Testis (tissue), 3 donors: ENCODE results near the gene ARRDC4. TPM values are rescaled to one million over a fixed set of nuclear protein-coding genes. Genes with fewer than 3 reads are reported as not detected.

Experiments used
- DNase-seq: peaks from one replicate; pipeline ENCODE4 v3.0.0-alpha.2; 2019
- H3K27ac ChIP-seq, 2 donors: fragments of 200-600 bp; sonication (generic); one replicate each; pipeline ENCODE4 v1.5.1; 2019
- H3K27me3 ChIP-seq: fragments of 200-600 bp; sonication (generic); one replicate; pipeline ENCODE4 v1.5.1; 2019
- H3K36me3 ChIP-seq: fragments of 200-600 bp; sonication (generic); one replicate; pipeline ENCODE4 v1.5.1; 2017; ENCODE audit warnings: low read depth; ENCODE audit errors: missing control alignments
- H3K4me1 ChIP-seq: fragments of 200-600 bp; sonication (generic); one replicate; pipeline ENCODE4 v1.5.1; 2019
- H3K4me3 ChIP-seq, 2 donors: fragments of 200-600 bp; sonication (generic); one replicate each; pipeline ENCODE4 v1.5.1; 2017 to 2019
- H3K9me3 ChIP-seq: fragments of 200-600 bp; sonication (generic); one replicate; pipeline ENCODE4 v1.5.1; 2017
- CTCF ChIP-seq, 3 experiments: fragments of 450-650 bp in 2 of 3; fragments of 200-600 bp in 1 of 3; sonication (generic) in 1 of 3; IDR thresholded peaks; one replicate each; pipeline ENCODE4 v1.5.1; 2016 to 2019; ENCODE audit warnings: antibody characterized with exemption in 3 of 3, mild to moderate bottlenecking in 2 of 3, moderate library complexity in 1 of 3
- POLR2A ChIP-seq: fragments of 450-650 bp; IDR thresholded peaks from one replicate; pipeline ENCODE4 v1.6.1; 2017; ENCODE audit warnings: antibody characterized with exemption, mild to moderate bottlenecking, moderate library complexity
- WGBS, 2 donors: methylation state at CpG; one replicate each; pipeline ENCODE4 v1.1.5; 2018; 5-methylcytosine and 5-hydroxymethylcytosine counted together
- intact Hi-C: fragments of 100-400 bp; cut with DNase I; formaldehyde crosslinking; loops from one replicate; pipeline ENCODE4 v1.15.1; 2023; ENCODE audit warnings: low total_unique reads
- polyA plus RNA-seq: library from polyadenylated mRNA; stranded (reverse); fragments of 350-450 nt; fragmentation: Illumina TruSeq; extraction: RNeasy Lipid Tissue Mini Kit (QIAGEN cat#74804); gene quantifications from one replicate; pipeline ENCODE4 v1.2.3, GENCODE V29; 2014; ENCODE audit warnings: low read depth, low replicate concordance; ENCODE audit not compliant: insufficient read depth
- total RNA-seq, 2 donors: library from RNA; depleted of rRNA; stranded (reverse); fragments of >200 nt; gene quantifications; one replicate each; pipeline ENCODE4 v1.2.3, GENCODE V29; 2016

ARRDC4 gene
- total and polyA plus RNA-seq, 3 donors from 2014 or later, result 28.3 to 54.2 (median 37.0) TPM

- Histone ChIP-seq H3K27ac (no peak overlapping the region), H3K4me3 (no peak overlapping the region), H3K9me3 (no peaks in the 10 kb centered on the region), H3K36me3 (no peaks in the 10 kb centered on the region), H3K4me1 (no peaks in the 10 kb centered on the region), H3K27me3 (no peaks in the 10 kb centered on the region)
- 76 to 82% methylated on average over 9 of the region's 9 CpGs for WGBS, 2 donors
- no peak for DNase-seq
- no peak for TF ChIP-seq CTCF (IDR thresholded peaks at IDR 0.05)
- no peak for TF ChIP-seq POLR2A
- intact Hi-C loops, result no loop called here
These were observed 45.2 kb downstream of the ARRDC4 start for GRCh38 chr15:98005659-98006058.

DNA sequence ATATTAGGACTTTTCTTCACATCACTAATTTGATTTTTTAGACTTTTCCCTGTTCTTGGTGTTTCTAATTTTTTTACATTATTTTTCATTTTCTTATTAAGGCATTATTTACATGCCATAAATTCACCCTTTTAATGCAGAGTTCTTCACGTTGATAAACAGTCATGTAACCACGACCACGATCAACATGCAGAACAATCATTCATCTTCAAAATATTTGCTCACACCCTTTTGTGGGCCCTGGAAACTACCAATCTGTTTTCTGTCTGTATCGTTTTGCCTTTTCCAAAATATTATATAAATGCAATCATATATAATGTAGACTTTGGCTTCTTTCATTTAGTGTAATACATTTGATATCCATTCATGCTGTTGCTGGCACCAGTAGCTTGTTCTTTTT lies 48.7 kb downstream of the ARRDC4 start:
- no peaks in the 10 kb centered on the region for H3K36me3 ChIP-seq
- no peaks in the 10 kb centered on the region for H3K27me3 ChIP-seq
- intact Hi-C loops, result no loop called here
- H3K4me3 ChIP-seq, result no peak overlapping the region
- no peaks in the 10 kb centered on the region for H3K4me1 ChIP-seq
- TF ChIP-seq CTCF (IDR thresholded peaks at IDR 0.05) (no peak), POLR2A (no peak)
- WGBS, 2 donors, result 83 to 95% methylated on average over 4 of the region's 4 CpGs
- H3K9me3 ChIP-seq, result no peaks in the 10 kb centered on the region
- no peak overlapping the region for H3K27ac ChIP-seq
- DNase-seq, result no peak

- Histone ChIP-seq H3K27me3 (no peaks in the 10 kb centered on the region), H3K9me3 (no peaks in the 10 kb centered on the region), H3K27ac (no peak overlapping the region), H3K4me1 (no peaks in the 10 kb centered on the region), H3K4me3 (no peak overlapping the region), H3K36me3 (no peaks in the 10 kb centered on the region)
- no peak for DNase-seq
- intact Hi-C loops, result no loop called here
- TF ChIP-seq CTCF (IDR thresholded peaks at IDR 0.05), result no peak
- no peak for TF ChIP-seq POLR2A
- WGBS, 2 donors, result 64 to 75% methylated on average over 6 of the region's 6 CpGs
These were observed 49.5 kb downstream of the ARRDC4 start for GRCh38 chr15:98009971-98010370.

DNA sequence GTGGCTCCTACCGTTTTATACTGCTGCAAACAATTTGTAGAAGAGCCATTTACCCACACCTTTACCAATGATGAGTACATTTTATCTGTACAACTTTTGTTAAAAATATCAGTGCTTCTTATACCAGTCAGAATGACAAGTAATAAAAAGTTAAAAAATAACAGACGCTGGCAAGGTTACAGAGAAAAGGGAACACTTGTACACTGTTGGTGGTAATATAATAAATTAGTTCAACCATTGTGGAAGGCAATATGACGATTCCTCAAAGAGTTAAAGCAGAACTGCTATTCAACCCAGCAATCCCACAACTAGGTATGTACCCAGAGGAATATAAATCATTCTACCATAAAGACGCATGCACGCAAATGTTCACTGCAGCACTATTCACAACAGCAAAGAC lies 51.9 kb downstream of the ARRDC4 start:
- H3K27me3 ChIP-seq, result no peaks in the 10 kb centered on the region
- DNase-seq, result no peak
- no peaks in the 10 kb centered on the region for H3K9me3 ChIP-seq
- H3K4me1 ChIP-seq, result no peaks in the 10 kb centered on the region
- WGBS, 2 donors, result 64 to 65% methylated on average over 5 of the region's 5 CpGs
- H3K4me3 ChIP-seq, result no peak overlapping the region
- H3K27ac ChIP-seq, result no peak overlapping the region
- intact Hi-C loops, result no loop called here
- no peaks in the 10 kb centered on the region for H3K36me3 ChIP-seq
- TF ChIP-seq POLR2A (no peak), CTCF (IDR thresholded peaks at IDR 0.05) (no peak)

DNA sequence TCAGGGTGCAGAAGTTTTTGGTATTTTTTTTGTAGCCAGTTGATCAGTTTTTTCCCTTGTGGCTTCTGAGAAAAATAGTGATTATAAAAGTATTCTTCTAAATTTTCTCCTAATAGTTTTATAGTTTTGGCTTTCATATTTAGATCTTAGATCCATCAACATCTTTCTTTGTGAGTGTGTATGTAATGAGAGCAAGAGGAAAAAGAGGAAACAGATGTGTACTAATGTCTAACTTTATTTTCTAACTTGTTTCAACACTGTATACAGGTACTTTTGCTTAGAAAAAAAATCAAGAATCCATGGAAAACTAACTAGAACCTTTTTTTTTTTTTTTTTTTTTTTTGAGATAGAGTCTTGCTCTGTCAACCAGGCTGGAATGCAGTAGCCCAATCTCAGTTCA lies 53.1 kb downstream of the ARRDC4 start:
- no peaks in the 10 kb centered on the region for H3K36me3 ChIP-seq
- intact Hi-C loops, result no loop called here
- DNase-seq, result no peak
- no peak for TF ChIP-seq CTCF (IDR thresholded peaks at IDR 0.05)
- TF ChIP-seq POLR2A, result no peak
- H3K4me1 ChIP-seq, result no peaks in the 10 kb centered on the region
- no peaks in the 10 kb centered on the region for H3K27me3 ChIP-seq
- no peak overlapping the region for H3K27ac ChIP-seq
- no peak overlapping the region for H3K4me3 ChIP-seq
- no peaks in the 10 kb centered on the region for H3K9me3 ChIP-seq
